ENCODE measurements around the gene TRPM2.

Gene TRPM2

DNA sequence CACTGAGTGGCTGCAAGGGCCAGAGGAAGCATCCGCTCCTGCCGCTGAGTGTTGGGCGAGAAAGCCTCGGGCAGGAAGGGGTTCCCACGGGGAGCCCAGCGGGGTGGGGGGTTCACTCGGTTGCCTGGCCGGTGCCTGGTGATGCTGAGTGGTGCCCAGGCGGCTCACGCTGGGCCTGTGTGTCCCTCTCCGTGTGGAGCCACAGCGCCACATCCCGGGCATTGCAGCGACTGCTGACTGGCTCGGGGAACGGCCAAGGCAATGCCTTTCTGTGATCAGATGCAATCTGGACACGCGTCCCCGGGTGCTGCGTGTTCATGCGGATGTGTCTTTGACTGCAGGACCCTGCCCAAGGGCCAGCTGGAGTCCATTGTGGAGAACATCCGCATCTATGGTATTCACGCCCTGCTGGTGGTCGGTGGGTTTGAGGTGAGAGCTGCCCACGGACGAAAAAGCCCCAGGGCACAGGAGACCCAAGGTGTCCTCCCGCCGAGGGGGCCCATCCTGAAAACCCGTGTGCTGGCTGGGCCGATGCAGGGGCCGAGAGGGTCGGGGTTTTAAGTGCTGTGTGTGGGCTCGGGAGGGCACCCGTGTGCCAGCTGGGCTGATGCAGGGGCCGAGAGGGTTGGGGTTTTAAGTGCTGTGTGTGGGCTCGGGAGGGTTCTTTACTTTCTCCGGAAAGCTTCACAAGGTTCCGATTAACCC is 30.6 kb upstream of the TRPM2 start:
- DNase-seq (ENCODE audit: low read depth in 3 of 3), result no peak

DNA sequence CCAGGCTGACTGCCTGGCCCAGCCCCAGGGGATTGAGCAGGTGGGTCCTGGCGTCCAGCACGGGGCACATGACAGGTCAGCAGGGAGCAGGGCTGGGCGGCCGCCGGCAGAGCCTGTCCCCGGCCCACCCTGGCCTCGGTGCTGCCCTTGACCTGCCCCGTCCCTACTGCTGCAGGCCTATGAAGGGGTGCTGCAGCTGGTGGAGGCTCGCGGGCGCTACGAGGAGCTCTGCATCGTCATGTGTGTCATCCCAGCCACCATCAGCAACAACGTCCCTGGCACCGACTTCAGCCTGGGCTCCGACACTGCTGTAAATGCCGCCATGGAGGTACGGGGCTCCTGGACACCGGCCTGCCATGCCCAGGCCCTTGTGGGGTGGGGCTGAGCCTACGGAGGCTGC is 29.8 kb upstream of the TRPM2 start:
- DNase-seq (ENCODE audit: low read depth in 3 of 3), result no peak

DNA sequence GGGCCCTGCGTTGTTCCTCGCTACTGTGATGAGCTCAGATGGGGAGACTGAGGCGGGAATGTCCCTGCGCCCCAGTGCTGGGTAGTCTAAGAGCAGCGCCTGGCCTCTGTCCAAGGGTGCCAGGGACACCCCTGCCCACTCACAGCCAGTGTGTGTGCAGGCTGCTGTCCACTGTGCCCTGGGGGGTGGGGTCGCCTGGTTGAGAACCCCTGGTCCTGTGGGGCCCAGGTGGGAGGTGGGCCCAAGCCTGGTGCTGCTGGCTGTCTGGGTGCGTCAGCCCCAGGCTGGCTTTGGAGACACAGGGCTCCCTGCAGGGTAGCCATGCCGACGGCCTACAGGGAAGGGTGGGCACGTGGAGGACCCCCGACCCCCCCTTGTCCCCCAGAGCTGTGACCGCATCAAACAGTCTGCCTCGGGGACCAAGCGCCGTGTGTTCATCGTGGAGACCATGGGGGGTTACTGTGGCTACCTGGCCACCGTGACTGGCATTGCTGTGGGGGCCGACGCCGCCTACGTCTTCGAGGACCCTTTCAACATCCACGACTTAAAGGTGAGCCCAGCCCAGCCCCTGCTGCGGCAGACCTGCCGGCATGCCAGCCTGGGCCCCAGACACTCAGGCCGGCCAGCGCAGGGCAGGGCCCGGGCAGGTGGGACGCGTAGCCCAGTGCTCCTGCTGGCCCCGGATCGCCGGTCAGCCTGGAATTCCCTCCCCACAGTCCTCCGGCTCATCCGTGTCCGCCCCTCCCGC is 29.1 kb upstream of the TRPM2 start:
- no peak for DNase-seq (ENCODE audit: low read depth in 3 of 3)

DNA sequence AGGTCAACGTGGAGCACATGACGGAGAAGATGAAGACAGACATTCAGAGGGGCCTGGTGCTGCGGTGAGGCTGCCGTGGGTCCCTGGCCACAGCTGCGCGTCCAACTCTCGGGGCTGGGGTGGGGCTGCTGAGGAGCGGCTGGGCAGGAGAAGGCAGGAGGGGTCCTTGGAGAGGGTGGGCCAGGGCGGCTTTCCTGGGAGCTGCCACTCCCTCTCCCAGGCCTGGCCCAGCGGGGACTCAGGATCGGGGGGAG is 28.6 kb upstream of the TRPM2 start:
- no peak for DNase-seq (ENCODE audit: low read depth in 3 of 3)

DNA sequence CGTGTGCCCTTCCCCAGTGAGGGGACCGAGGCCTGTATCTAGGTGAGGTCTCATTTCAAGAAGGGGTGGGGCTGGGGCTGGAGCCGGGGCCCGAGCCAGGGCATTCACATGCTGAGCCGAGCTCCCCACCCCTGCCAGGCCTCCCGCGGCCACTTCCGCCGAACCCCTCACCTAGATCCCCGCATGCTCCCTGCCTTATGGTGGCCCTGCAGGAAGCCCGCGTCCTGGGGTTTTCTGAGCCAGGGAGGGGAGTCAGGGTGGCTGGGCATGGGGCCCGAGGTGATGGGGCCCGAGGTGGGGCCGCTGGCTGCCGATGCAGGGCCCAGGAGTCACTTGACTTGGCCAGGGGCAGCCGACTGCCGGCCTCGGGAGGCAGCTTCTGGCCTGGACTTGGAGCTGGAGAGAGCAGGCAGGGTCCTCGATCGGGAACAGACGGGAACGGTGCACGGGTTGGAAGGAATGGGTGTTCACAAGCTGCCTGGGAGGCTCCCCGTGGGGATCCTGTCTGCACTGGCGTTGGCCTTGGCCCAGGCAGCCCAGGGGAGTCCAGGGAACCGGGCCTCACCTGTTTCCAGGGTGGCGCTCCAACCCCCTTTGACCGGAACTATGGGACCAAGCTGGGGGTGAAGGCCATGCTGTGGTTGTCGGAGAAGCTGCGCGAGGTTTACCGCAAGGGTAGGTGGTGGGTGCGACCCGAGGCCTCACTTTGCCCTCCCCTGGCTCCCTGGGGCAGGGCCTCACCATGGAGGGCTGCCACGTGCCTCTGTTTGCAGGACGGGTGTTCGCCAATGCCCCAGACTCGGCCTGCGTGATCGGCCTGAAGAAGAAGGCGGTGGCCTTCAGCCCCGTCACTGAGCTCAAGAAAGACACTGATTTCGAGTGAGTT is 27.8 kb upstream of the TRPM2 start:
- no peak for DNase-seq (ENCODE audit: low read depth in 3 of 3)

DNA sequence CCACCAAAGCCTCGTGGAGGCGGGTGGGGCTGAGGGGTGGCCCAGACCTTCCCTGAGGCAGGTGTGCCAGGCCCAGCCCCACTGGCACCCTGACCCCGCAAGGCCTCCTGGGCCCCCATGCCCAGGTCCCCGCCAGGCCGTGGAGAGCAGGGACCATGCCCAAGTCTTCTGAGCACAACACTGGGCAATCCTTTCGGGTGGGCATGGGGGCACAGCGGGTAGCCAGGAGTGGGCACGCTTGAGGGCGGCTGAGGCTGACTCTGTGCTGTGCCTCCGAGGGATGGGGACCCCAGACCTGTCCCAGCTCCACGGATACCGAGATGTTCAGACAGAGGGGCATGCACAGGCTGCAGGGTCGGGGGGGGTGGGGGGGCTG is 27.2 kb upstream of the TRPM2 start:
- DNase-seq (ENCODE audit: low read depth in 3 of 3), result no peak

DNA sequence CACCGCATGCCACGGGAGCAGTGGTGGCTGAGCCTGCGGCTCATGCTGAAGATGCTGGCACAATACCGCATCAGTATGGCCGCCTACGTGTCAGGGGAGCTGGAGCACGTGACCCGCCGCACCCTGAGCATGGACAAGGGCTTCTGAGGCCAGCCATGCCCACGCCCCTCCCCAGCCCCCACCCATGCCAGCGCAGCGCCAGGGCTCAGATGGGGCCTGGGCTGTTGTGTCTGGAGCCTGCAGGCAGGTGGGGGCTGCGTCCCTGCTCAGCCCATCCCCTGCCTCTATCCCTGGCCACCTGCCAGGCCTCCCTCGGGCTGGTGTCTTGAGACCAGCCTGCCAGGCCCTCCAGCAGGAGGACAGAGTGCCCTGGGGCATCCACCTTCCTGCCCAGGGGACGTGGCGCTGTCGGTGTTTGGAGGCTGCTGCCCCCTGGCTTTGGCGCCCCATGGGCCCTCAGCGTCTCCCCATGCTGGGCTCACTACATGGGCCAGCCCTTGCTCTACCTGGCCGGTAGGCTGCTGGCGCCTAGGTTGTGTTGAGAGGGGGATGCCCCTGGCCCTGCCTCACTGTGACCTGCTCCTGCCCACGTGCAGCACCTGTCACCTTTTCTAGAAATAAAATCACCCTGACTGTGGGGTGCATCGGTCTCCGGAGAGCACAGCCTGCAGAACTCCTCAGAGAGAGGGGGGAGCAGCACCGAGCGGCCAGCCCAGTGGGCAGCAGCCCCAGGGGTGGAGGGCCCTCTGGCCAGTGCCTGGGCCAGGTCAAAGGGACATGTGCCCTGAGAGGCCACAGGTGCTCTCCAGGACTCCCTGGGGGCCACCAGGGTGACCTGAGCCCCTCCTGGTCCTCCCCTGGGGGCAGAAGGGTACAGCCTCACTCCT is 26.5 kb upstream of the TRPM2 start:
- DNase-seq (ENCODE audit: low read depth in 3 of 3), result no peak

DNA sequence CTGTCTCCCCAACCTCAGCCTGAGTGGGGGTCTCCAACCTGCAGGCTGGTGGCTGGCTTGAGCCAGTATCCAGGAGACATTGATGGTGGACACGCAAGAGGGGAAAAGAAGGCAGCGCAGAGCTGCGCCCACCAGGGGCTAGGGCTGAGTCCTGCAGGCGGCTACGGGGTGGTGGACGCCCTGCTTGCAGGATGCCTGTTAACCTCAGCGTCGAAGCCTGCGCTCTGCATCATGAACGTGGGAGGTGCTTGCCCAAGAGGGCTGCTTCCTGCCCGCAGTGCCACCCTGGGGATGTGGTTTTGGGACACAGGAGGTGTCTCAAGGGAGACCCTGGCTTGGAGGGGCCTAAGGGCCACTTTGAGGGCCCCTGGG is 25.8 kb upstream of the TRPM2 start:
- no peak for DNase-seq (ENCODE audit: low read depth in 3 of 3)

DNA sequence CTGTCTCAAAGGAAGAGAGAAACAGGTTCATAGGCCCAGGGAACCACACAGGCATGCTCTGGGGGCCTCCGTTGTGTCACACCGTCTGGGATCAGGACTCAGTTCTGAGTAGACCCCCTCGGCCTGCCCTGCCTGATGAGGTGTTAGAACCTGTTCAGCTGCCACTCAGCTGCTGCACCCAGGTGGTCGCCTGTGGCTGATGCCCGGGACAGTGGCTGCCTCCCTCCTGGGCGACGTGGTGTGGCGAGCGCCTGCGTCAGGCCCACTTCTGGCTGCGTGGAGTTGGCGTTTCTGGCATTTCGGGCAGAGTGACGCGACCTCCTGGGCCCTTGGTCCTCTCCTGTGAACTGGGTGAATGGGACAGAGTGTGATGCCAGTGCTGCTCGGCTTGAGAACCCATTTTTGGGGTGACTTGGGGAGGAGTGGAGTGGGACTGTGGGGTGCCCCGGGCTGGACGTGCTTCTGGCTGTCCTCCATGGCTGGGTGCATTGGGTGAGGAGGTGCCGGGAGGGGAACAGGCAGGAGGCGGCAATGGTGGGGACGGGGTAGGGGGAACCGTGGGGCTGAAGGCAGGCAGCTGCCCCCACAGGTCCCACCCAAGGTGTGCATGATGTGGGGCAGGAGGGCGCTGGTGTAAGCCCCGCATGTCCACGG is 25.1 kb upstream of the TRPM2 start:
- no peak for DNase-seq (ENCODE audit: low read depth in 3 of 3)

DNA sequence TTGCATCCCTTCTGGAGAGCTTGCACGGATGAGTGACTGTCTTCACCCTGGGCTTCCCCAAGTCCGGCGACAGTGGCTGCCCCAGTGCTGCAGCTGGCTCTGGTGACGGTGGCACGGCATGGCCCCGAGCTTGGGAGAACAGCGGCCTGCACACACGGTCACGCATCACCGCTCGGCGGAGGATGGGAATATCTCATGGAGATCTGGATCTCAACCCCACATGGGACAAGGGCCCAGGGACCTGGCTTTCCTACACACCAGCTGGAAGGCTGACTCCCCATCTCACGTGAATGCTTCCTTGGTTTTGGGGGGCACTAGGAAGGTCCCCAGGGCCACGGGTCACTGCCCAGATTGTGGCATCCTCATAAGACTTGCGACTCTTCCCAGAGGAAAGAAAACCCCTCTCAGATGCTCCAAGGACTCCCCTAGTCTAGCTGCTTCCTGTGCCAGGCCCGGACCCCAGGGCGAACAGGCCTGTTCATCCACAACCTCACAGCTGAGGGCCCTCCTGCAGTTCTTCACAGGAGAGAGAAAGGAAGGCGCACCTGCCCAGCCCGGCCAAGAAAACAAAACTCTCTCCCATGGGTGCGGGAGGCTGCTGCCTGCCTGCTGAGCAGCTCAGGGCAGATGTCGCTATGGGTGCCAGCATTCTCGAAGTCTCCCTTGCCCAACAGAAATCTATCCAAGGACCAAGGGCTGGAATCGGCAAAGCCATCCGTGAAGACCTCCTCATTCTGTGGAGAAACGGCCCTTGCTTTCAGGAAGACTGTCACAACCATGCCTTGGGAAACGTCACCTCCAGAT is 24.1 kb upstream of the TRPM2 start:
- no peak for DNase-seq (ENCODE audit: low read depth in 3 of 3)

DNA sequence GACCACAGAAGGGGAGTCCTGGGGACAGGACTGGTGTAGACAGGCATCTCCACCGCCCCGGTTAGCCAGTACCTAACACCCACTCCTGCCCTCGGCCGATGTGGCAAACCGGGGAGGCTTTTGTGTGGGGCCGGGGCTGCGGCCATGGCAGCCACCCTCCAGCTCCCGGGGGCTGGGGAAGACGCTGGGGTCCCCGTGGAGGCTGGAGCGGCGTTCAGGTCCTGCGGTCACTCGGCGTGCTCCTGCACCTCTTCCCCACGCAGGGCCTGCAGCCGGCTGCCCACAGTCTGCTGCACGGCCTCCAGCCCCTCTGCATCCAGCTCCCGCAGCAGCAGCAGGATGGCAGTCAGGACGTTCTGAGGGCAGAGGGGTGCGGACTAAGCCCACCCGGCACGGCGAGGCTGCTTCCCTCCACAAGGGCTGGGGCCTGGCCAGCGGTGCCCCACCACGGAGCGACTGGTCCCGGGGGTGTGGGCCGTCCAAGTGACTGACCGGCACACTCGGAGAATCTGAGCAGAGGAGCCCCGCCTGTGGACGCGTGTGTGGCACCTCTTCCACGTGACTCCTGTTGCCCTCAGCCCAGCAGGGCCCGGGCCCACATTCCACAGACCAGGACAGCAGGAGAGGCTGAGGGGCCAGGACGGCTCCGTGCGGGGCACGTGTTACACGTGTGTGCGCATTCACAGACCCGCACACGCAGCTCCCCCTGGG is 23.3 kb upstream of the TRPM2 start:
- DNase-seq (ENCODE audit: low read depth in 3 of 3), result no peak

DNA sequence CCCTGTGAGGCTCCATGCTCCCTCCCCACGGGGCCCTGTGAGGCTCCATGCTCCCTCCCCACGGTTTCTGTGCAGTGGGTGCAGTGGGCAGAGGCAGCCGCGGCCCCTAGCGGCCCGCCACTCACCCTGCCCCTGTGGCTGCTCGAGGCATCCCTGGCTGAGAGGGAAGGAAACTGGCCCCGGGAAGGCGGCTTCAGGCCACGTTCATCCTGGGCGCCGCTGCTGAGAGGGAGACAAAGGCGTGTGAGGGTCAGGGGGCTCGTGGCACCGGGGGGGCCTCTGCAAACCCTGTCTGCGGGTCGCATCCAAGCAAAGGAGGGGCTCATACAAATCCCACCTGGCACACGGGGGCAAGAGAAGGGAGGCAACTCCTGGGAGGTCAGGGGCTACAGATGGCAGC is 22.7 kb upstream of the TRPM2 start:
- no peak for DNase-seq (ENCODE audit: low read depth in 3 of 3)

DNA sequence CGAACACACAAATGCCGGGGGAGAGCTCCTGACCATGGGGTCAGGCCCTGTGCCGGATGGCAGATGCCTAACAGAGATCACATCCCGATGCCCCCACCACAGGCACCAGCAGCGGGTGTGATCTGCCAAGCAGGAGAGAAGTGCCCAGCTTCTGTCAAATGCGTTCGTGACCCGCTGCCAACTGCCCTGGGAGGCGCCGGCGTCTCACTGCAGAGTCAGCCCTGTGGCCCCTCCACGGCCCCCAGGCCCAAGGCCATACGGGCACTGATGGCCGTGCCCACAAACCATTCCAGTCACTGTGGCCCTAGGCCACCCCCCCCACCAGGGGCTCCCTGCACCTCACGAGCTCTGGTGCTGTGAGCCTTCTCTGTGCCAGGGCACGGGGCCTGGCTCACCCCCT is 22.2 kb upstream of the TRPM2 start:
- no peak for DNase-seq (ENCODE audit: low read depth in 3 of 3)

DNA sequence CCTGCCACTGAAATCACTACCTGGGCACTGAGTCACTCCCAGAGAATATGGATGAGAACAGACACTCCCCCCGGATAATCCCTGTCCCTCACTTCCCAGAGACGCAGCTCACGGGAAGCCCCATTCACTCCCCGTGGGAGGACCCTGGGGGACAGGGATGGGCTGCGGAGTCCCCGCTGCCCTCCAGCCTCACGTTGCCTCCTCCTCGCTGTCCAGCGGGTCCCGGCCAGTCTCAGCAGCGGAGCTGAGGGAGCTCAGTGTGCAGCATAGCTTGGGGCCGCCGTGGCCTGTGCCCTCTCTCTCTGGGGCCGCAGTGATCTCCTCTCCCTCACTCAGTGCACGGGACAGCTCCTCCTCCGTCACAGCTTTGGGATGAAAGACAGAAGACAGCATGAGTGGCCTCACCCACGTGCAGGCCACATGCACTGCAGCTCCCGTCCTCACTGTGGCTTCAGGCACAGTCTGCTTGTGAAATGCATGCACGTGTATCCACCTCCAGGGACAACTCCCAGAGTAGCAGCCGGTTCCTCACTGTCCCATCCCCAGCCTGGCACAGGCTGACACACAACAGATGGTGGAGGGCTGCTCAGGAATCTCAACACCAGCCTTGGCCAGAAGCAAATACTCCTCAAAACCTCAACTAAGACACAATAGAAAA is 21.6 kb upstream of the TRPM2 start:
- DNase-seq (ENCODE audit: low read depth in 3 of 3), result no peak

DNA sequence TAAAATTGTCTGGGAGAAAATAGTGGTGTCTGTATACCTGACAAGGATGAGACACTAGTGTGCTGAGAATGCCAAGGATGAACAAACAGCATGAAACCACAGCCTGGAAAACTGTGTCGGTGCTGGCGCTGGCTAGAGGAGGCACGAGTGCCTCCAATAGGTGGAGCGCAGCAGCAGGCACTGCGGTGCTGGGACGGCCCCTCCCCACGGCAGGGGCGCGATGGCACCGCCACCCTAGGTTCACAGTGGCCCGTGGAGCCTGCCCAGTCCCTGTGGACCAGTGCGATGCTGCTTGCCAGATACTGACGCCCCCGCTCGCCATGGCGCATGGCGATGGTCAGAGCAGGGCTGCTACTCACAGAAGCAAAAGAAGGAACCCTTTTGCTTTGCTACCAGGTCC is 21.0 kb upstream of the TRPM2 start:
- DNase-seq (ENCODE audit: low read depth in 3 of 3), result no peak

DNA sequence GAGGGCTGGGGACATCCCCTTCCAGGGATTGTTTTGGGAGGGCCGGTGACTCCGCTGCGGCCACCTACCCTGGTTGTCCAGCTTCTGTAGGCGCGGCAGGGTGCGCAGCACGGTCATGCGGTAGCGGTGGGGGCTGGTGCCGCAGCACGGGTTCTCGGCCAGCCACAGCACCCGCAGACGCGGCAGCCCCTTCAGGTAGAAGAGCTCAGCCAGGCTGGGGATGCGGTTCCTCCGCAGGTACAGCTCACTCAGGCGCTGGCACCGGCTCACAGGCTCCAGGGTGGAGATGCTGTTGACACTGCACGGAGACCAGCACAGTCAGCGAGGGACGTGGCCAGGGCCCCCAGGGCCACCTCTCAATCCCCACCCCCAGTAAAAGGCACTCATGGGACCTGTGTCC is 20.5 kb upstream of the TRPM2 start:
- no peak for DNase-seq (ENCODE audit: low read depth in 3 of 3)

DNA sequence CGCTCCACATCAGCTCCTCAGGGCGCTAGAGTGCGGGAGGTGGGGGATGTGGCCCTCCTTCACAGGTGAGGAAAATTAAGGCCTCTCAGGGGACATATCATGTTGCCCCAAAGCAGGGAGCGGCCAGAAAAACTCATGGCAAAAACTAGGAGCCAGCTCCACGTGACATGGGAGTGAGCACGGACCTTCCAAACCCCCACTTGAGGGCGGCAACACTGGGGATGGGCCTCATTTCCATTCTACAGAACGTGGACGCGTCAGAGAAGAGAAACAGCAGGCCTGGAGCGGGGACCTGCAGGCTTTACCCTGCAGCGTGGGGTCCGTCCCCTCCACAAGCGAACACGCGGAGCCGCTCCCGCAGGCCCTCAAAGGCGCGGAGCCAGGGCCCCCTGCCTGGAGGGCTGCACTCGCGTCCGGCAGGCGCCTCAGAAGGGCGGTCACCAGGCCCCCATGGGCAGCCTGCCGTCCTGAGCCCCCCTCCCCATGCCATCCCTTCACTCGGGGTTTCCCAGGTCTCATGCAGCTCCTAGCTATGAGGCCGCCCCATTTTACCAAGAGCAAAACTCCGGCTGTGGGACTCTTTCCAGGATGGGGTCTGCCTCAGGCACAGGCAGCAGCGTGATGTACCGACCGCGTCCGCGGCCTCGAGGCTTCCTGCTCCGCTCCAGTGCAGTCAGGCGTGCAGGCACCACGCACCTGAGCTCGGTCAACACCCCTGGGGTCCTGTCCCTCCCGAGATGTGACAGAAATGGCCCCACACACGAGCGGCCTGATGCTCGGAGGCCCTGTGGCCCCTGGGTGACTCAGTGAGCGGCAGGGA is 19.7 kb upstream of the TRPM2 start:
- DNase-seq (ENCODE audit: low read depth in 3 of 3), result no peak

DNA sequence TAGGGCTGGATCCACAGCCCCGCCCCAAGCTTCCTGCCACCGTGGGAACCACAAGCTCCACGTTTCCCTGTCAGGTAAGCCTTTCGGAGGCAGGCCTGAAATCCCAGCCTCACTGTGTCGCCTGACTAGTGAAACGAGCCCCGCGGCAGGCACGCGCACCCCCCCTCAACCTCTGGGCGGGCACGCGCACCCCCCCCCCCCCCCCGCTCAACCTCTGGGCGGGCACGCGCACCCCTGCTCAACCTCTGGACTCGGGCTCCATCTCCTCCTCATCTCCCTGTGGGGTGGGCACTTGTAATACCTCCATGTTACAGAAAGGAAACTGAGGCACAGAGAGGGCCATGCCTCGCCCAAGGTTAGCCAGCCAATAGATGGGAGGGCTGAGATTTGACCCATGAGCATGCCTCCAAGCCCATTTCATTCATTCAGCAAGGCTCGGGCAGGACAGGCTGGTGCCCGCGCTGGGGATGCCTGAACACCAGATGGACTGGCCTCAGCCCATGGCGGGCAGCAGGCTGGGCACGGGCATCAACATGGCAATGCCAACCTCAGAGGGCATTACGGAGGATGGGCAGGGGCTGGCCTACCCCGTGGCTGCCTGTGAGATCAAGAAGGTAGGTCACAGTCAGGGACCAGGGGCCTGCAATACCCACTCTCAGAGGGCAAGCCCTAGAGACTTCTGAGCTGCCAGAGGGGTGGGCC is 18.9 kb upstream of the TRPM2 start:
- no peak for DNase-seq (ENCODE audit: low read depth in 3 of 3)
